GM18520 (cell line): ENCODE data around the gene MFSD6.
A peak's percentile ranks its signal among the peaks of the same experiment; 100 is the strongest.
"Not testable (repeated sequence)": the region's sequence is repeated elsewhere in the genome, so short reads cannot be mapped to it uniquely, and the experiment has no call there.

ENCODE experiments used
- ATAC-seq: cut with Tn5 transposase; IDR thresholded peaks from one replicate; pipeline ENCODE4 v1.9.1; 2021; ENCODE audit not compliant: unreplicated experiment

The MFSD6 gene

GRCh38 chr2:190405070-190405469 is 3.1 kb upstream of the MFSD6 start:
- ATAC-seq, result no peak

DNA sequence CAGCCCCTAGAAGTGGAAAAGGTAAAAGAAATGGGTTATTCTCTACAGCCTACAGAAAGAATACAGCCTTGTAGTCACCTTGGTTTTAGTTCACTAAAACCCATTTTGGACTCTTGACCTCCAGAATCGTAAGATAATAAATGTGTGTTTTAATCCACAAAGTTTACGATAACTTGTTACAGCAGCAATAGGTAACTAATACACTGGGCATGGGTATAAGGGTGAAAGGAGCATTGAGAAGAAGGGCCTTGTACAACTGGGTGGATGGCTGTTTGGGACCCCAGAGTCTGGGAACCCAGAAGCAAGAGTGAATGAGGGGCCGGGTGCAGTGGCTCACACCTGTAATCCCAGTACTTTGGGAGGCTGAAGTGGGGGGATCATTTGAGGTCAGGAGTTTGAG is 2.2 kb upstream of the MFSD6 start:
- no peak for ATAC-seq

DNA sequence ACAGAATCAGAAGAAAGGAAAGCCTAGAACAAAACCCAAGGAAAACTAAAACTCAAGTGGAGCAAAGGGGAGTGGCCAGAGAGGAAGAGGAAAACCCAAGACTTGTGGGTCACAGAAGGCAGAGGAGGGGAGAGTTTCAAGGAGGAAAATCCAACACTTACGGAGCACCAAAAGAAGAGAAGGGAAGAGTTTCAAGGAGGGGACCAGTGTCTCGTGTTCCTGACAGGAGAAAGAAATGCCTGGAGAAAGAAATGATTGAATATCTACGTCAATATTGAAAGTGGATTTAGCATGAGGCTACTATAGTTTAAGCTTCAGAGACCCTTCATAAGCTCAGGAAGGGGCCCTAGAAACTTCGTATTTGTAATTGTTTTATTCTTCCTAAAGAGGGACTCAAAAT is 1.4 kb upstream of the MFSD6 start:
- ATAC-seq, result no peak

GRCh38 chr2:190407246-190407661 is 901 bp upstream of the MFSD6 start:
- no peak for ATAC-seq

GRCh38 chr2:190408538-190409271 is 550 bp downstream of the MFSD6 start:
- ATAC-seq, result peak; percentile 43

- ATAC-seq, result no peak
Observed at GRCh38 chr2:190409616-190410015, 1.5 kb downstream of the MFSD6 start.

GRCh38 chr2:190410166-190410565 is 2.0 kb downstream of the MFSD6 start:
- ATAC-seq, result no peak

DNA sequence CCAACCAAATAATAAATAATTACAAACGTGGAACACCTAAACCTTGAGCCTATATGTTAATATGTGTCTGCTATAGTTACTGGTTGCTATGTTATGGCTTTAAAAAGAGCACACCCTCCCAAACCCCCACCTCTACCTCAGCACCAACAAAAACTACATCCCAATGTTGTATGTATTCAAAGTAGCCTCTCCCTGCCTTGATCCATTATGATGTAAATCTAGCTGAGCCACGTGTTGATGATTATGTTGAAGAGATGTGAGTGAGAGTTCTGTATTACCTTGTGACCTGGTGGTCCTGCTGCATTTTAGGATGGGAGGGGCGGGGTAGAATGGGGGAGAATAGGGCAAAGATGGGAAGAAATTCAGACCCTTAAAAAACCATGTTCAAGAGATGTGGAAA is 4.8 kb downstream of the MFSD6 start:
- no peak for ATAC-seq

DNA sequence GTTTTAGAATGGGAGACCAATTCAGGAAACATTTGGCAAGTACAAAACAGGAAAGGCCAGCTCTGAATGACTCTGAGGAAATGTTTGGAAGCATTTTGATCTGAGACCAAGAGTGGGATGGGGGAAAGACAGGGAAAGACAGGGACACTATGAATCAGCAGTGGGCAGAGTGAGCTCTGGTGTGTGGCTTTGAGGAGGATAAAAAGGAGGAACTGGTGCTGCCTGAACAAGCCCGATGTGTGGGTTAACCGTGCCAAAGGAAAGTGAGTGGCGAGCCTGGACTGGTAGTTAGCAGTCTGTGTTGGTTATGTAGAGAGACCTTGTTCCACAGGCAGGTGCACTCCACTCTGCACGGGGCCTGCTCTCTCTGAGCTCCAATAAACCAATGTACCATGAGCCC is 5.3 kb downstream of the MFSD6 start:
- no peak for ATAC-seq

GRCh38 chr2:190415251-190415650 is 7.1 kb downstream of the MFSD6 start:
- ATAC-seq, result no peak

DNA sequence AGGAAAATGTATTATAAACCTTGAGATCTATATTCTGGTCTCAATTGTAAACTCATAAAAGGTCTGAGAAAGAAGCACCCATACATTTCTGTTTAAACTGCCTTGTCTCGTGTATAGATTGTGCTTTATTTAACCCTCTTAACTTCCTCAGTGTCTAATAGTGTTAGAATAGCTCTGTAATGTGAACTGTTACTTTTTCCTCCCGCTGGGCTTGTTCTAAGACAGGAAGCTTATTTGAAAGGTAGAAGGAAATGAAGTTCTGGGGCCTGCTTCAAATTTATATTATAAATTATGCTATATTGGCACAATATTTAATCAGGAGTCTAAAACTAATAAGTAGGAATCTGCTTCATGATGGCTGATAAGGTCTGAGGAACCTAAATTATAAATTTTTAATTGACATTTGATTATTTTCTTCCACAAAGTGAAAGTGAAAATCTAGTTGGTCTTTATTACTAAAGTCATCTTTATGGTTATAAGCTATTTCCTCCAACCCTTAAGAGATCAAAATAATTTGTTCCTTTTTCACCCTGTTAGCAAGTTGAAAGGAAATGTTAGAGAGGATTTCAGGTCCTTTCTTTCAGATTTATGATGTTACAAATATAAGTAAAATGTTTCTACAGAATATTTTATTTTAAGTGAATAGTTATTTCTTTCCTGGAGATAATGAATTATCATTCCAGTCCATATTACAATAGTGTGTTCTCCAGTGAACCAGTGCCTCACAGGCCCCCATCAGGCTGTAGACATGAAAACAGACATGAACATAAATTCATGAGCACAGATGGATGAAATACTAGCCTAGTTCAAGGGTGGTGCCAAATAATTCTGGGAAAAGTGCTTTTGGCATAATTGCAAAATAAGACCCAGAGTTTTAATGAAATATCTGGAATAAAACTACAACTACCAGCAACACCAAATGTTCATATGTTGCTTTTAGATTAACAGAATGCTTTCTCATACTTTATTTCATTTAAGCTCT is 7.9 kb downstream of the MFSD6 start:
- no peak for ATAC-seq

DNA sequence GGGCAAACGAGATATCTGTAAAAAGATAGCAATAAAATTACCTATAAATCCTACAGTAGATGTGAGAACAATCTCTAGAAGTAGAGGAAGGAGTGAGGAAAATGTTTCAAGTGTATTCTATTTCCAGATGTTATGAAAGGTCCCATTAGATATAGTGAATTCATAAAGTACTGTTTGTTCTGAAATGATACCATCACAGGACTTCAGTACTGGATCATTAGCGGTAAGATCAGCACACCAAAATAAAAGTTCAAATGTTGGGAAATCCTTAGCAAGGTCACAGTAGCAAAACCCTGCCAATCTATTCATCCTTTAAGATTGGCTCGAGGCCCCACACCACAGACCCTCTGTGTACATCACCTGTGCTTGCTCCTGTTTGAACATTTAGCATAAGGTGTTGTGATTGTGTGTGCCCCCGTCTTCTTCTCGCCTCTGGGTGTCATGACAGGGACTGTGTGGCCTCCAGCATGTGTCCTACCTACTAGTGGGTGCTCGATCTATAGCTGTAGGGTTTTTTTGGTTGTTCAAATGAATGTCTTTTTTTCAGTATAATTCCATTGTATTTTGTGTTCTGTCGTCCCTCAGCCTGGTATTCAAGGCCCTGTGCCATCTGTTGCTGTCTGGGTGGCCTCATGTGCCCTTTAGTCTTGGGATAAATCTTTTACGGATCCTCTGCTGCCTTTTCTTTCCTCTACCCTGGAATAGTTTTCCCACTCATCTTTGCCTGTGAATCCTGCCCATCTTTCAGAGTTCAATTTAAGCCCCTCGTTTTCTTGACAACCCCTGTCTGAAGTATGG is 9.1 kb downstream of the MFSD6 start:
- no peak for ATAC-seq

DNA sequence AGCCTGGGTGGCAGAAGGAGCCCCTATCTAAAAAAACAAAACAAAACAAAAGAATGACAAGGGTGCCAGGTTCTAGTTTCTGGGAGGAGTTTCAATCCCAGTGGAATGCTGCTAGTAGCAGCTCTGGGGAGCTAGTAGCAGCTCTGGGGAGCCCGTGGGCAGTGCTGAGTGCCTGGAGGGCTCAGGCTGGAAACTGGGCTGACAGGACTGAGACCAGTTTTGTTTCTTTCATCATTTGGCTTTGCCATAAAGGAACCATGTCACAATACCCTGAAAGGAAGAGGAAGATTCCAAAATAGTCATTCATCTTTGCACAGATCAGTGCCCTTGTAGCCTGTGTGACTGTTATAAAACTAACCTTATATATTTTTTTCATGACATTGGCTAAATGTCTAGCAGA is 10.6 kb downstream of the MFSD6 start:
- no peak for ATAC-seq

DNA sequence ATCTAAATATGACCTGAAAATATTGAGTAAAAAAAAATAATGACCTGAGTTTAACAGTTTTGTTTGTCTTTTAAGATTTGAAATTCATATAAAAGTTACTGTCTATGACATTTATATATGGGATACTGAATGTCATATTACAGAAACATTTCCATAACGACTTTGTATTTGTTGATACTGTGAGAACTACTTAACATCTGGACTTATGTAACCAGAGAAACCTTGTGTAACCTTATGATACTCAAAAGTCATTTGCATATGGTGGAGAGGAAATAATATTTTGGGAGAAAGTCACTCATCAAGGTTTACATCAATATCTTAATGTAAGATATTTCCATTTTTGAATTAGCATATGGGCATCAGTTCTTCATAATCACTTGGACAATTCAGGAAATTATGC is 12.6 kb downstream of the MFSD6 start:
- no peak for ATAC-seq

GRCh38 chr2:190425221-190425866 is 17.2 kb downstream of the MFSD6 start:
- ATAC-seq, result no peak

GRCh38 chr2:190425883-190426658 is 17.9 kb downstream of the MFSD6 start:
- ATAC-seq, result no peak

GRCh38 chr2:190430866-190431265 is 22.7 kb downstream of the MFSD6 start:
- not testable (repeated sequence) for ATAC-seq

DNA sequence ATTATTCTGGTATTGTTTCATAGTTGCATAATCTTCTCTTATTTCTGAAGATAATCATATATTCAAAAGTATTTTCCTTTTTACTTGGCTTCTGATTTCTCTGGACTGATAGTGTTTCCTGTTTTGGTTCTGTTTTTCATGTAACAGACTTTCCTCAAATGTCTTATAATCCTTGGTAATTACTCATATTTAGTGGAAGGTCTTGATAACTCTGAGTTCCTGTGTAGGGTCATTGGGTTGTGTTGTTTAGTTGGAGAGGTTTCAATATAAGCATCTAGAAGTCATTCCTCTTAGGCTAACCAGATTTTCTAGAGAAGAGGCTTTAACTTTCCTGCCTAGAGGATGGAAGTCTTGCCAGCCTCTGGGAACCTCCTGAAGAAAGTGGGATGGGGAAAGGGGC is 23.8 kb downstream of the MFSD6 start:
- ATAC-seq, result no peak

GRCh38 chr2:190432567-190433231 is 24.5 kb downstream of the MFSD6 start:
- no peak for ATAC-seq
